CD14-positive monocyte (primary cell): ENCODE measurements around the gene NOP9. TPM values are rescaled to one million over a fixed set of nuclear protein-coding genes. Genes with fewer than 3 reads are reported as not detected.
A peak's percentile ranks its signal among the peaks of the same experiment; 100 is the strongest.

Source experiments
- DNase-seq, 3 donors: peaks; one replicate each; pipeline ENCODE4 v3.0.0-alpha.2; 2011 to 2022
- H2AFZ ChIP-seq: 2 replicates; pipeline ENCODE4 v1.6.0; 2012; ENCODE audit warnings: mild to moderate bottlenecking, low read depth, low read length, inconsistent platforms; ENCODE audit not compliant: insufficient read depth, poor library complexity, severe bottlenecking
- H3K27ac ChIP-seq, 2 donors: 1 replicate in 1 of 2; 2 replicates in 1 of 2; pipeline ENCODE4 v1.5.1; 2012 to 2013; ENCODE audit warnings: low read length in 2 of 2, control low read depth in 1 of 2, inconsistent platforms in 1 of 2, low read depth in 1 of 2, mild to moderate bottlenecking in 1 of 2
- H3K27me3 ChIP-seq, 2 donors: one replicate each; pipeline versions ENCODE4 v1.6.0 to v1.6.1; 2011 to 2013; ENCODE audit warnings: low read length in 2 of 2; ENCODE audit not compliant: control insufficient read depth in 2 of 2, insufficient read depth in 2 of 2
- H3K36me3 ChIP-seq, 2 donors: replicated peaks in 1 of 2; 1 replicate in 1 of 2; 2 replicates in 1 of 2; pipeline versions ENCODE4 v1.5.1 to v1.6.1; 2012 to 2013; ENCODE audit warnings: low read length in 2 of 2, control low read depth in 1 of 2, inconsistent platforms in 1 of 2, mild to moderate bottlenecking in 1 of 2; ENCODE audit not compliant: insufficient read depth in 2 of 2, control insufficient read depth in 1 of 2
- H3K4me1 ChIP-seq, 2 donors: 1 replicate in 1 of 2; 2 replicates in 1 of 2; pipeline versions ENCODE4 v1.5.1 to v1.6.1; 2012 to 2013; ENCODE audit warnings: low read length in 2 of 2, control low read depth in 1 of 2, inconsistent platforms in 1 of 2, mild to moderate bottlenecking in 1 of 2, moderate library complexity in 1 of 2; ENCODE audit not compliant: insufficient read depth in 2 of 2, control insufficient read depth in 1 of 2
- H3K4me2 ChIP-seq: replicated peaks from 2 replicates; pipeline ENCODE3; 2012; ENCODE audit warnings: low read length, moderate library complexity, mild to moderate bottlenecking; ENCODE audit not compliant: poor library complexity, severe bottlenecking; ENCODE audit errors: extremely low read depth
- H3K4me3 ChIP-seq, 3 experiments: fragments of 200-600 bp in 1 of 3; sonication (generic) in 1 of 3; replicated peaks in 1 of 3; 1 replicate in 2 of 3; 2 replicates in 1 of 3; pipeline ENCODE4 v1.5.1; 2011 to 2013; ENCODE audit warnings: low read length in 3 of 3, mild to moderate bottlenecking in 3 of 3, control low read depth in 2 of 3, low read depth in 2 of 3, inconsistent platforms in 1 of 3, moderate library complexity in 1 of 3
- H3K79me2 ChIP-seq: 2 replicates; pipeline ENCODE4 v1.6.0; 2012; ENCODE audit warnings: mild to moderate bottlenecking, control low read depth, inconsistent platforms, low read length, moderate library complexity; ENCODE audit not compliant: insufficient read depth
- H3K9ac ChIP-seq: 2 replicates; pipeline ENCODE4 v1.6.0; 2017; ENCODE audit warnings: low read length, mild to moderate bottlenecking; ENCODE audit not compliant: insufficient read depth, poor library complexity, severe bottlenecking
- H3K9me3 ChIP-seq, 2 donors: replicated peaks in 1 of 2; 1 replicate in 1 of 2; 2 replicates in 1 of 2; pipeline versions ENCODE4 v1.5.1 to v1.6.1; 2012 to 2013; ENCODE audit warnings: low read length in 2 of 2, control low read depth in 1 of 2; ENCODE audit not compliant: control insufficient read depth in 1 of 2, insufficient read depth in 1 of 2
- H4K20me1 ChIP-seq: 2 replicates; pipeline ENCODE4 v1.6.0; 2012; ENCODE audit warnings: mild to moderate bottlenecking, low read length, control low read depth, moderate library complexity; ENCODE audit not compliant: insufficient read depth
- H3K27ac Mint-ChIP-seq, 7 donors: one replicate each; pipeline ENCODE4 v1.8.0; 2020; ENCODE audit warnings: mild to moderate bottlenecking in 7 of 7, mixed read lengths in 7 of 7, moderate library complexity in 6 of 7, inconsistent platforms in 2 of 7
- H3K27me3 Mint-ChIP-seq, 3 donors: one replicate each; pipeline ENCODE4 v1.8.0; 2021 to 2022; ENCODE audit warnings: low read depth in 3 of 3, mild to moderate bottlenecking in 3 of 3, mixed read lengths in 3 of 3, moderate library complexity in 3 of 3, inconsistent platforms in 1 of 3
- H3K36me3 Mint-ChIP-seq, 2 donors: one replicate each; pipeline ENCODE4 v1.8.0; 2020; ENCODE audit warnings: mixed read lengths in 2 of 2, inconsistent platforms in 1 of 2, mild to moderate bottlenecking in 1 of 2
- H3K4me1 Mint-ChIP-seq: one replicate; pipeline ENCODE4 v1.8.0; 2020; ENCODE audit warnings: mild to moderate bottlenecking, mixed read lengths
- H3K4me3 Mint-ChIP-seq, 2 donors: one replicate each; pipeline ENCODE4 v1.8.0; 2020; ENCODE audit warnings: mild to moderate bottlenecking in 2 of 2, mixed read lengths in 2 of 2, moderate library complexity in 1 of 2
- H3K9me3 Mint-ChIP-seq, 7 donors: one replicate each; pipeline ENCODE4 v1.8.0; 2020 to 2022; ENCODE audit warnings: mixed read lengths in 7 of 7, mild to moderate bottlenecking in 6 of 7, moderate library complexity in 6 of 7, inconsistent platforms in 2 of 7
- CTCF ChIP-seq: fragments of 200-600 bp; IDR thresholded peaks from one replicate; pipeline ENCODE4 v1.8.0; 2022; ENCODE audit warnings: antibody characterized with exemption, mild to moderate bottlenecking
- WGBS: methylation state at CpG from one replicate; pipeline ENCODE4 v1.1.5; 2013; ENCODE audit warnings: missing lambda C conversion rate; ENCODE audit not compliant: insufficient coverage; 5-methylcytosine and 5-hydroxymethylcytosine counted together
- intact Hi-C, 2 donors: fragments of 100-400 bp; cut with micrococcal nuclease; formaldehyde crosslinking; loops; one replicate each; pipeline versions ENCODE4 v1.15.0 to v1.15.1; 2023
- polyA plus RNA-seq, 3 donors: library from polyadenylated mRNA; depleted of rRNA in 1 of 3; unstranded in 2 of 3; stranded (reverse) in 1 of 3; fragments of 300-500 nt in 2 of 3; fragments of >200 nt in 1 of 3; fragmentation: Illumina TruSeq in 2 of 3; gene quantifications; 1 replicate in 2 of 3; 2 replicates in 1 of 3; pipeline ENCODE4 v1.2.3, GENCODE V29; 2012 to 2021

NOP9 gene
- polyA plus RNA-seq, 3 donors: 1.2 to 16.6 (median 1.3) TPM

DNA sequence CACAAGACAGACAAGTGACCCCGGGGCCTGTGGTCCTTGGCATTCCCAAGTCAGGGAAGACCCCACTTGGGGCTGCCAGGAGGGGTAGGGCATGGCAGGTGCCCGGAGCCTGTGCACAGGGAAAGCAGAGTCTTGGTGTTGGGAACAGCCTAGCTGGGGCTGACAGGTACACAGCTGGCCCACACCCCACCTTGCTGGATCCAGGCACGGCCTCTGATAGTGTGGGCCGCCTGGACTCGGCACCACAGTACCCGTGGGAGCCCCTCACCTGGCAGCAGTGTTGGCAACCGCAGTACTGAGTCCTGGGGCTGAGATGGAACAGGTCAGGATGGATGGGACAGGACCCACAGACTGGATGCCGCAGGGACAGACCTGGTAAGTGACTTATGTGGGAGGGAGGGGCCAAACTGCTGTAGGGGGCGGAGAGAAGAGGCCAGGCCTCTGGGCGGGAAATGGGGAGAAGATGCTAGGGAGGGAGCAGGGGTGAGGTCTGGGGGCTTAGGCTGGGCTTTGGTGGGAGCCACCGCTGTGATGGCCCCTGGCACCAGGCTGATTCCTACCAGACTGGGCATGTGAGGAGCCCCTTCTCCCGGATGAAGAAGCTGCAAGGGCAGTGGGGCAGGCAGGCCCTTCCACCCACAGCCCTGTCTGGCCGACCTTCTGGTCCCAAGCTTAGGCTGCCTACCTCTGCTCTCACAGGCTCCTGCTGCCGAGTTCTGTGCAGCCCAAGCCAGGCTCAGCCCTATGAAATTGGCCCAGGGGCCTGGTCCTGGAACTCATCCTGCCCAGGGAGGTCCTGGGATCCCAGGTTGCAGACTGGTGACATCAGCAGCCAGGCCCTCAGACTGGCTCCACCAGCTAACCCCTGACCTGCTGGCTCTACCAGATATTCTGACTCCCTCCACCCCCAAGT, 36.6 kb upstream of the NOP9 start, which contains the start of gene TGM1:
TSS of gene TGM1 (minus strand) at position 357 of the 913 bp plus-strand sequence. CDS start 825 bp downstream, outside the sequence.
- Mint-ChIP-seq H3K27ac (peak within 1 kb of the TSS in 3 of 7 donors; percentile 27 to 42 (median 31)), H3K4me1 (peaks cover 5% of the 10 kb centered on the region), H3K36me3 (peaks cover 70 to 87% of the 10 kb centered on the region in 2 donors), H3K4me3 (no peak within 1 kb of the TSS), H3K9me3 (no peaks in the 10 kb centered on the region), H3K27me3 (peaks cover 0 to 3% (median 2%) of the 10 kb centered on the region in 3 donors)
- Histone ChIP-seq H2AFZ (no peak within 1 kb of the TSS), H3K79me2 (no peaks in the 10 kb centered on the region), H3K4me3 (no peak within 1 kb of the TSS), H3K36me3 (peaks cover 55 to 94% of the 10 kb centered on the region in 2 donors), H3K27ac (no peak within 1 kb of the TSS), H4K20me1 (no peaks in the 10 kb centered on the region), H3K9ac (no peak within 1 kb of the TSS), H3K4me1 (no peaks in the 10 kb centered on the region), H3K4me2 (no peak within 1 kb of the TSS), H3K27me3 (no peaks in the 10 kb centered on the region), H3K9me3 (no peaks in the 10 kb centered on the region)
- no peak for DNase-seq
- intact Hi-C loops: no loop called here
- TF ChIP-seq CTCF: no peak
- 97% methylated on average over 12 of the region's 14 CpGs for WGBS

- 100% methylated on average over 3 of the region's 6 CpGs for WGBS
- H3K36me3 ChIP-seq: peaks cover 62 to 94% of the 10 kb centered on the region in 2 donors
- peak overlapping the region in 2 of 7 donors; percentile 27 to 42 for H3K27ac Mint-ChIP-seq
- H3K79me2 ChIP-seq: no peaks in the 10 kb centered on the region
- H3K27me3 Mint-ChIP-seq: peaks cover 0 to 3% (median 2%) of the 10 kb centered on the region in 3 donors
- TF ChIP-seq CTCF: no peak
- H3K4me2 ChIP-seq: no peak overlapping the region
- peaks cover 5% of the 10 kb centered on the region for H3K4me1 Mint-ChIP-seq
- no peak overlapping the region for H3K4me3 Mint-ChIP-seq
- H3K4me3 ChIP-seq: no peak overlapping the region
- H3K27ac ChIP-seq: no peak overlapping the region
- no peaks in the 10 kb centered on the region for H3K27me3 ChIP-seq
- H3K9me3 Mint-ChIP-seq: no peaks in the 10 kb centered on the region
- no peak for DNase-seq
- H3K36me3 Mint-ChIP-seq: peaks cover 70 to 89% of the 10 kb centered on the region in 2 donors
- H3K9ac ChIP-seq: no peak overlapping the region
- intact Hi-C loops: no loop called here
- H3K4me1 ChIP-seq: no peaks in the 10 kb centered on the region
- no peaks in the 10 kb centered on the region for H4K20me1 ChIP-seq
- H3K9me3 ChIP-seq: no peaks in the 10 kb centered on the region
- H2AFZ ChIP-seq: no peak overlapping the region
Observed at GRCh38 chr14:24263848-24264247, 35.8 kb upstream of the NOP9 start.
